GM12873 (cell line): ENCODE data around the gene SLCO1B3.

ENCODE experiments used
- TF ChIP-seq, protein P1 (sequence below): IDR thresholded peaks from 2 replicates; pipeline ENCODE4 v1.5.1; 2012; ENCODE audit warnings: low read depth, mild to moderate bottlenecking, moderate library complexity, low read length, control low read depth; ENCODE audit not compliant: insufficient read depth; ENCODE audit errors: missing control alignments

The SLCO1B3 gene

DNA sequence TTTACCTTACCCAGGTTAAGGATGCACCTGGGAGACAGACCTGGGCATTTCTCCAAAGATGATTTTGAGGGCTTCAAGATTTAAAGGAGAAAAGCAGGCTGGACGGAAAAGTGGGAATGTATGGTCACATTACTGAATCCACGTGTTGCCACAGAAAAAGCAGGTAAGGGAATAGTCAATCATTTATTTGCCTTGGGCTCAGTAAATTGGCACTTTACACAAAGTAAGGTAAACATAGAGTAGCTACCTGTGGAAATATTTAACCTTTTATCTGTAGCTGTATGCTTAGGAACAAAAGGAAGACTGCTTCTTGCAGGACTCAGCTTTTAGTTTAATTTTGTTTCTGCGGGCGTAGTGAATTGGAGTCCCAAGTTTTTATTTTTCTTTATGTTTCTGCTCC is 153.3 kb downstream of the SLCO1B3 start:
- TF ChIP-seq, protein P1, sequence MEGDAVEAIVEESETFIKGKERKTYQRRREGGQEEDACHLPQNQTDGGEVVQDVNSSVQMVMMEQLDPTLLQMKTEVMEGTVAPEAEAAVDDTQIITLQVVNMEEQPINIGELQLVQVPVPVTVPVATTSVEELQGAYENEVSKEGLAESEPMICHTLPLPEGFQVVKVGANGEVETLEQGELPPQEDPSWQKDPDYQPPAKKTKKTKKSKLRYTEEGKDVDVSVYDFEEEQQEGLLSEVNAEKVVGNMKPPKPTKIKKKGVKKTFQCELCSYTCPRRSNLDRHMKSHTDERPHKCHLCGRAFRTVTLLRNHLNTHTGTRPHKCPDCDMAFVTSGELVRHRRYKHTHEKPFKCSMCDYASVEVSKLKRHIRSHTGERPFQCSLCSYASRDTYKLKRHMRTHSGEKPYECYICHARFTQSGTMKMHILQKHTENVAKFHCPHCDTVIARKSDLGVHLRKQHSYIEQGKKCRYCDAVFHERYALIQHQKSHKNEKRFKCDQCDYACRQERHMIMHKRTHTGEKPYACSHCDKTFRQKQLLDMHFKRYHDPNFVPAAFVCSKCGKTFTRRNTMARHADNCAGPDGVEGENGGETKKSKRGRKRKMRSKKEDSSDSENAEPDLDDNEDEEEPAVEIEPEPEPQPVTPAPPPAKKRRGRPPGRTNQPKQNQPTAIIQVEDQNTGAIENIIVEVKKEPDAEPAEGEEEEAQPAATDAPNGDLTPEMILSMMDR = no peak
